HG03354 (cell line): ENCODE data around the gene JADE1.

Experiments used
- ATAC-seq: cut with Tn5 transposase; IDR thresholded peaks from one replicate; pipeline ENCODE4 v1.9.1; 2021; ENCODE audit warnings: mild to moderate bottlenecking; ENCODE audit not compliant: unreplicated experiment, poor library complexity, severe bottlenecking

JADE1 gene

DNA sequence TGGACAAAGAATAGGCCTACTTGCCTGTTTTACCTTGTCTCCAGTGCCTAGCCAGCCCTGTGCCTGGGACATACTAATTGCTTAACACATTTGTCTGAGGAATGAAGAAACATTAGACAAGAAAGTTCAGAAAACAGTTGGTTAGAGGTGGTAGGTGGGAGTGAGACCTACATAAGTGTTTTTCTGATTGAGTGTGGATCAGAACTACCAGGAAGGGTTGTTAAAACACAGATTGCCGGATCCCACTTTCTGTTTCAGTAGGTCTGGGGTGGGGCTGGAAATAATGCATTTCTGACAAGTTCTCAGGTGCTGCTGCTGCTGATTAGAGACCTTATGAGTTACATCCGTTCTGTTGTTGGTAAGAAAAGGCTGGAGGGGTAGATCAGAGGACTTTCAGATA is 5.7 kb upstream of the JADE1 start:
- no peak for ATAC-seq

DNA sequence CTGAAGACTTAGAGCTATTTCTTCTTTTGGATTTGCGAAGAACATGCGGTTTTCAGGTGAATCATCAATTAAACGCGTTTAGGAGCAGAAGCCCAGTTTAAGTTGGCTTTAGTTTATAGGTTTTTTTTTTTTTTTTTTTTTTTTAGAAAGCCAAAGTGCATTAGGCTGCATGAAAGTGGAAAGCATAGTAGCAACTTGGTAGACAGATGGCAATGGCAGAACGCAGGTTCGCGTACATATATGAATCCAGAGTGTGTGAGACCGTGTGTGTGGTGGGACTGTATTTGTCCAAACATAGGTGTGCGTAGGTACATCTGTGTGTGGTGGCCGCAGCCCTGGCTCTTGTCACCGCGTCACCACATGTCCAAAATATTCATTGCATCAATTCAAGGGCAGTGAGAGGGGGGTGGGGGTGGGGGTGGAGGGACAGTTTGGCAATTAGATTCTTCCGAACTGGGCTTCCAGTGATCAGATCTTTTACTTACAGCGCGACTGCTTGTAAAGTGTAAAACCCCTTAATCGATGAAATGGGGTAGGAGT is 901 bp downstream of the JADE1 start:
- no peak for ATAC-seq

DNA sequence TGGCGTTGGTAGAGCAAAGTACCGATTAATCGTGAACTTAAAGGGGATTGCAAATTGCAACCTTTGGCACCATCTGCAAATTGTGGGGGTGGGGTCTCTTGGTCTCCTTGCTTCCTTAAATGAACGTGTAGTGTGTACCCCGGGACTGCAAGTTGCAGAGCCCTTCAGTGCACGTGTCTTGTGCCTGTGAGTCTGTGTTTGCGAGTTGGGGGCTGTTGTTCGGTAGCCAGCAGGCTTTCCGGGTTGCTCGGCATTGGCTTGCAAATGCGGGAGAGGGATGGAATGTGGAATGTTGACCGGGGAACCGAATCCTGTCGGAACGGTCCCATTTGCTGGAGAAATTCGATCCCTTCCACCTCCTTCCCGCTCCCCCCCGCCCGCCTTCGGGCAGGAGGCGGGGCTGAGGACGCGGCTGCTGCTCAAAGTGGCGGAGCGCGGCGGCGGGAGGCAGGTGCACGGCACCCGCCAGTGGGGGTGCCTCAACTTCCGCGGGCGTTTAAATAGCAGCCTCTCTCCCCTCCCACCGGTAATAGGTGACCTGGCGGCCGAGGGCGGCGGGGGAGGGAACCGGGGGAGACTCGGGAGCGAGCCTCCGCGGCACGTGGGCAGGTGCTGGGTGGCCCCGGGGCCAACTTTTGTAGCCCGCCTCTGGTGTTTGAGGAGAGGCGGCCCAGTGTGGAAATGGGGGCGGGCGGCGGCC is 1.5 kb downstream of the JADE1 start:
- peak; percentile 56 for ATAC-seq

DNA sequence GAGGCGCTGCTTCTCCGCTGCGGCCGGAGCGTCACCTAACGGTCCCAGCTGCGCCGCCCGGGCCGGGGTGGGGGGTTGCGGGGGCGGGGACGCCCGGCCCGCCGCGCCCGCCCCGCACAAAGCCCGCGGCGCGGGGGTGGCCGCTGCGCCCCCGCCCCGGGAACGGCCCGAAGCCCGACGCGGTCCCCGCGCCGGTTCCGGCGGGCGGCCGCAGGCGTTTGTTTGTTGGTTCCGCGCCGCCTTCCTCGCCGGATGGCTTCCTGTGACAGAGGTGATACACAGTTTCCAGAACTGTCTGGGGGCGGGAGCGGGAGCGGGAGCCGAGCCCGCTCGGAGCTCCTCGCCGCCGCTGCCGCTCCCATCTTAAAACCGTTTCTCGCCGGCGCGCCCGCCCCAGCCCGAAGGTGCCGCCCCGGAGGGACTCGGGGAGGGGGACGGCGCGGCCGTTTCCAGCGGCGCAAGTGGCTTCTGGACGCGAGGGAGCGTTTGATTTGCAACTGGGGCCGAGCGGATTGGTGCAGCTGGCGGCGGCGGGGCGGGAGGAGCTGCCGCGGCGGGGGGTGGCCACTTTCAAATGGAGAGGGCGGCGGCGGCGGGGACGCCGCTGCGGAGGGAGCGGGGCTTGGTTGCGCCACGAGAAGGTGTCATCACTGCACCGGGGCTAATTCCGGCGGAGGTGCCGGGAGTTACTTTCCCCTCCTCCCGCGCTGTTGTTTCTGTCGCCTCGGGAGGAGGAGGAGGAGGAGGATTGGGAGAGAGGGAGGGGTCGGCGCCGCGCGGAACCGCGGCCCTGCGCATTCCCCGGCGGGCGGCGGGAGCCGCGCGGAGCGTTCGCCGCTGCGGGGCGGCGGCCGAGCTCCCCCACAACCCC is 2.3 kb downstream of the JADE1 start:
- peak; percentile 51 for ATAC-seq

DNA sequence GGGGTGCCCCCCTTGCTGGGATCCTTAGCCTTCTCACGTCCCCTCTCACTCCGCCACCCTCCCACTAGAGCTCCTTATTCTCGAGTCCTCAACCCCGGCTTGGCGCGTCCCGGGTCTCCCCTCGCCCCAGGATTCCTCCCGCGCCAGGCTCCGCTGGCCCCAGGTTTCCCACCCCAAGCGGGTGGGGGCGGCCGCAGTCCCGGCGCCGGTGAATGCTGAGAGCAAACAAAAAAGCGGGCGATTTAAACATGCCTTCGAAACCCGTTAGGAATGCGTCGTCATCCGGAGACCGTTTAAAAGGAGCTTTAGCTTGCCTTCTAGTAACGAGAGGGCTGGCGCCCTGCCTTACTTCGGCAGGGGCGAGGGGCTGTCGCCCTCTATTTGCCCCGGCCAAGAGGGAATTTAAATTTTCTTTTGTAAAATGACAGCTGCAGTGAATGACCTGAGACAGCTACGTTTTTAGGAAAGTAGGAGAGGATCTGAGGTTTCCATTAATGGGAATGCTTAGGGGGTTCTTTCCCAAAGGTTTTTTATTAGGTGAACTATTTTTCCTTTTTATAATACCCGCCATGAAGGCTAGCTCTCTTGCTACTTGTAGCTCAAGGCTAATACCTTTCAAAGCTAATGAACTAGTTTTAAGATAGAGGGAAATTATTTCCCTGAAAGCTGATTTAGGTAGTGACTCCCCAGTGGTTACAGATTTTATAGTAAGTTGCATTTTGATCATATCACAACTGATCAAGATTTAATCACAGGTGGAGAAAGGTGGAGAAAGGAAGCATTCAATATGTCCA is 3.1 kb downstream of the JADE1 start:
- peak; percentile 8 for ATAC-seq

DNA sequence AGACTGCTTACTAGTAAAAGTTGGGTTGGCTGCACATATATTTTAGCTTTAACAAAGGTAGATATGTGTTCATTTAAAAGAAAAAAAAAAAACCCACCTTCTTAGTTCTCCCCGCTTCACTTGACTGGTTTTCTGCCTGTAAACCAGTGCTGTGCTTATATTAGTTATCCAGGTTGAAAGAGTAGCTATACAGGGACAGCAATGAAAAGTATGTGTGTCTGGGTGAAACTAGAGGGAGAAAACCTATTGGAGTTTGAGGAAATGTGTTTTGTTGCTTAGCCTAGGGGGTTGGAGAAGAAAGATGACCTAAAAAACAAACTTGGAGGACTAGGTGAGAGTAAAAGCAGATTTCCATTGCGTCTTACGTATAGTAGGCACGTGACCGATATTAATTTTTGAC is 4.5 kb downstream of the JADE1 start:
- no peak for ATAC-seq

DNA sequence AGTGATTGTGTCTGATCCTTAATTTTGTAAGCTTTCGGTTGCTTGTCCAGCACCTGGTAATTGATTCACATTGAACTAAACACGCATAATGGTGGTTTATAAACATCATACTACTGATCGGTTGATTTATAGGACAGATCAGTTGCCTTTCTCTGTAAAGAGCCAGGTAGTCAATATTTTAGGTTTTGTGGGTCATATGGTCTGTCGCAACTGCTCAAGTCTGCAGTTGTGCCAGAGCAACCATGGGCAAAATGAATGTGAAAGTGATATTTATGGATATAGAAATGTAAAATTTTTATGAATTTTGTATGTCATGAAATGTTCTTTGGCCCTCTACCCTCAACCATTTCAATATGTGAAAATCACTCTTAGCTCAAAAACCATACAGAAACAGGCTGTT is 8.9 kb downstream of the JADE1 start:
- no peak for ATAC-seq

DNA sequence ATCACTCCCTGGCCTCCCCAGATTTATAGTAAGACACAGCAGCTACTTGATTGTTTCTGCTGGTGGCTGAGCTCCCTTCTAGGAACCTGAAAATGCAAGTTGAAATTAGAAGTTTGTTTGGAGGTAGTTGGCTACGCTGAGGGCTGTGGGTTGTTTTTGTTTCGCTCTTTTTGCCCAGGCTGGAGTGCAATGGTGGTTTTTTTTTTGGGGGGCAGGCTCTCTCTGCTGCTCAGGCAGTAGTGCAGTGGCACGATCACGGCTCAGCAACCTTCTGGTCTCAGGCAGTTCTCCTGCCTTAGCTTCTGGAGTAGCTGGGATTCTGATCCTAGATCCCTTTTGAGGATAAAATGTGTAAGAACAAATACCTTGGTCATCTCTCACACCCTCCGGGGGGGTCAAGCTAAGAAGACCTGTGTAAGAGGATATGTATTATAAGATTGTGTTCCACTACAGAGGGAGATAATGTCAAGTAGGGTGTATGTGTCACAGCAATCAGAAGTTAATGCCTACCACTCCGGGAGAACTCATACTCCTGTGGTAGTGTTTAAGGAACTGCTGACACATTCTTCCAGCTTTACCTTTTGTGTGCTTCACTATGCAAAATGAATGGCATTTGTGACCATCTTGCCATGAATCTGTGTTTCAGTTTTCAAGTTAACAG is 9.7 kb downstream of the JADE1 start:
- no peak for ATAC-seq

DNA sequence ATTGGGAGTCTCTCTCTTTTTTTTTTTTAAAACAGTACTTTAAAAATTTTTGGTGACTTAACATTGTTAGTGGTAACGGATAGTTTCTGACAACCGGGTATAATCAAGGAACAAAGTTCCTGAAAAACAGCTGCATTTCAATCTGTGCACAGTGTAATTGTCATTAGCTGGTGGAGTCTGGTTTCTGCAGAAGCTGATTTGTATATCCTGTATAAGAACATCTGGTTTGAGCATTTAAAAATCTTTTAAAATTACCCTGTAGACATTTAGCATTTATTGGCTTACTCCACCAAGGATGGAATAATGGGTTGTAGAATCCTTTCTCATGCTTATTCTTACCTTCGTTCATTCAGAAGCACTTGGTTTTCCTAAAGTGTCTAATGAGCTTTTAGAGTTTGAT is 11.2 kb downstream of the JADE1 start:
- ATAC-seq = no peak

DNA sequence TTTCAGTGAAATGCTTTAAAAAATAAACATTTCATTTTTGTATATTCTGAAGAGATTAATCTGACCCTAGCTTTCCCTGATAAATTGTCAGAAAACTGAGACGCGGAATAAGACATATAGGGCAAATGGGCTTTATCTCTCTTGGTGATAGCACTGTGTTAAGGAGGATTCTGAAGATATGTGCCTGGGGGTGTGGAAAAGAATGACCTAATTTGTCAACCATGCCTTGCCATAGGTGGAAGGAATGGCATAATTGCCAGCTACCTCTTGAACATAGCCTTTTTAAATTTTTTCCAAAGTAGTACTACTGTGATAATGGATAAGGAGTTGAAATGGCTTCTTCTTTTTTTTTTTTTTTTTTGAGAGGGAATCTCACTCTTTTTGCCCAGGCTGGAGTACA is 11.7 kb downstream of the JADE1 start:
- no peak for ATAC-seq

DNA sequence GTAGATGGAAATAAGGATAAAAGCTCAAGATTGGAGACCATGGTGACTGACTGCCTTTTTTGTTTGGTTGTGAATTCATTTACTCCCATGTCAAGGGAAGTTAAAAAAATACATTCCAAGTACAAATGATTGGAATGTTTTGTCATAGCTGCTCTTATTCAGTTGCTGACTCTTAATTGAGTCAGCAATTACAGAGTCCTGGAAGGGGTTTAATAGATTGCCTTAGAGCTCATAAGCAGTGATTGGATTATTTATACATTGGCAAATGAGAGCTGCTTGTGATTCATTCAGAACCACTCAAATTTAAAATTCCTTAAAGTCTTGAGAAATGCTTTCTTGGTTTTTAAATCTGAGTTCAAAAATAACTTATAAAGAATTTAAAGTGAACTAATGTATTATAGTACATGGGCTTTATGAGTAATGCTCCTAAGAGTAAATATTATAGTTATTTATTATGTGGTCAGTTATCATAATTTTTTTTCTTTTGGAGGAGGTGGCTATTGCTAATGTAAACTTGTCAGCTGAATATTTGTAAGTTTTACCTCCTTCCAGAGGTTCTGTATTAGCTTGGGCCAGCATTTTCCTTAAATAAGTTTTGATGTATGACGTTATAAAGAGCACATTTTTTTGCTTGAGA is 13.6 kb downstream of the JADE1 start:
- no peak for ATAC-seq

DNA sequence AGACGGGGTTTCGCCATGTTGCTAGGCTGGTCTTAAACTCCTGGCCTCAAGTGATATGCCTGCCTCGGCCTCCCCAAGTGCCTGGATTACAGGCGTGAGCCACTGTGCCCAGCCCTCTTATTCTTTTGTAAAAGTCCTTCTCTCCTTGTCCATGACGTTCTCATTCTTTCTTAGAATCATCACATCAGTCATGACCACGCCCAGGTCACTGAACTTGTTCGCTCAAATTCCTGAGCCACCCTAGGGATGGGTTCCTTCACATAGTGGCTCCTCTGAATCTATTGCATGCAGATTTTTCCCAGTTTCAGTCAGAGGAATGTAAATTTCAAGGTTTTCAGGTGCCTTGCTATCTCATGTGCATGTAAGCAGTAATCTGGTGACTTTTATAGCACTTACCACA is 15.7 kb downstream of the JADE1 start:
- ATAC-seq = no peak

DNA sequence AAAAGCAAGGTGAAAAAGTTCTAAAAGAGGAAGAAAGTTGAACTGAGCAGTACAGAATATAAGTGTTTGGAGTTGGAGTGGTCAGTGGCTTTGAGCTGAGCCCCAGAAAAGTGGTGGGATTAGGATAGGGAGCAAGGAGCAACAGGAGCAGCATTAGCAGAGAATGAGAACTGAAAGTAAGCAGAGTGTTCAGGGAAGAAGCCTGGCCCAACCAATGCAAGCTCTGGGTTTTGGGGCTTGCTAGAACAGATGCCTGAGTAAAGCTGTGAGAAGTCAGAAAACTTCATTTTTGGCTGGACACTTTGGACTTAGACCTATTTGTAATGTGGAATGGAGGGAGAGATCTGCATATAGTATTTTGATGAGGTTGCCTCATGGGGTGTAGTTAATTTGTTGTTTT is 17.8 kb downstream of the JADE1 start:
- no peak for ATAC-seq

DNA sequence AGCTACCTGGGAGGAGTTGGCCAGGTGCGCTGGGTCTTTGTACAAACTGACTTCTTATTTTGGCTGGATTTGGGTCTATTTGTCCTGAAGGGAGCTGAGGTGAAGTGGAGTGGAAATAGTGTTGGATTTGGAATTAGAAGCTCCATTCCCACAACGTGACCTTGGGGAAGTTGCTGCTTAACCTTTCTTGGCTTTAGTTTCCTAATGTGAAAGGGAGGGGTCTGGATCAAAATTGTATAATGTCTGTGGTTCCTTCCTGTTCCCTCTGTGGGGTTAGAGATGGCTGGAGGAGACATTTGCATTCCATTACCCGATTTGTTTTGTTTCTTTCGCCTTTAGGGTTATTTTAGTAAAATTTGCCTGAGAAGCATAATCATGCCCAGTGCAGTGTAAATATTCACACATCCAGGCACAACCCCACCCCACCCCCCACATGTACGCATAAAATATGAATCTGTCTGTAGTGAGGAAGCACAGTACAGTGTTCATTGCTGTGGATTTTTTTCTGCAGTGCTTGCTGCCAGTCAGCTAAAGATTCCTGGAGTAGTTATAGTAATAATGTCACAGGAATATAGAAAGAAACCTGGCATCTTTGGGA is 21.5 kb downstream of the JADE1 start:
- ATAC-seq = peak; percentile 38

DNA sequence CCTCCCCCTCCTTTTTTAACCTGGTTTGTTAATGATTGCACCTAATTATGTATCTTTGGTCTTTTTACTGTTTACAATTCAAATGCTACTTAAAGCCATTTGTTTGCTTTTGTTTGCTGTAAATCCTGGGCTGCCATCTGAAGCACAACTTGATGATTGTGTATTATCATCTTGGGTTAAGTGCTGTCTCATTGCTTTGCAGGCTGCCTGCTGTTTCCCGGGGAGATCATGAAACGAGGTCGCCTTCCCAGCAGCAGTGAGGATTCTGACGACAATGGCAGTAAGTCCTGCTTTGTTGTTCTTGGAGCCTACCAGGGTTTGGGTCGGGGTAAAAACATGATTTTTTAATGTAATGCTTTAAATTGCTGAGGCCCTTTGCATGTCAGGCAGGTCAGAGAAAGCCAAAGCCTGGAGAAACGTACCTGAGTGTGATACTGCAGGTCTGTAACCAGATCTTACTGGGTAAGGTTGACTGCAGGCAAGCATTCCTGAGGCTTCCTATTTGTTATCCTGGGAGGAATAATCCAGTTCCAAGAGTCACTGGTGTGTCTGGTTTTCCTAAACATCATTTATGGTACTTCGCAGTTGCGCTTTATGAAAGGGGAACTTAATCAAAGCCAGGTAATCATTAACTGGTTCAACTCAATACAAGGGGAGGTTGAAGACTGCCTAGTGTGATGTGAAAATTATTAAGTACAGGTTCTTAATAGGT is 22.2 kb downstream of the JADE1 start:
- ATAC-seq = peak; percentile 74

DNA sequence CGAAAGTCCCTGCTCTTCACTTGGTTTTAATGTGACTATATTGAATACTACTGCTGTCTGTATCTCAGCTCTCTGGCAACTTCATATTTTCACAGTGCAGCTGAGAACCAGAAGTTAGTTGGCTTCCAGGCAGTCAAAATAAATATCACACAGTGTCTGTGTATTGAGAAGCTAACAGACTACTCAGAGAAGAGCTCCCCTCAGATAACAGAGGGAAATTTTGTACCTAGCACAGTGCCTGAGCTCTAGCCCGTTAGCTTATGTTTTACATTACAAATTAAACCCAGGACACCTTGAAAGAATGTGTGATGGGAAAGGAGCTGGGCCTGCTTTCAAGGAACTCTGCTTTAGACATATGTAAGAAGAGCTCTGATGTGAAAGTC is 22.7 kb downstream of the JADE1 start:
- peak; percentile 32 for ATAC-seq

DNA sequence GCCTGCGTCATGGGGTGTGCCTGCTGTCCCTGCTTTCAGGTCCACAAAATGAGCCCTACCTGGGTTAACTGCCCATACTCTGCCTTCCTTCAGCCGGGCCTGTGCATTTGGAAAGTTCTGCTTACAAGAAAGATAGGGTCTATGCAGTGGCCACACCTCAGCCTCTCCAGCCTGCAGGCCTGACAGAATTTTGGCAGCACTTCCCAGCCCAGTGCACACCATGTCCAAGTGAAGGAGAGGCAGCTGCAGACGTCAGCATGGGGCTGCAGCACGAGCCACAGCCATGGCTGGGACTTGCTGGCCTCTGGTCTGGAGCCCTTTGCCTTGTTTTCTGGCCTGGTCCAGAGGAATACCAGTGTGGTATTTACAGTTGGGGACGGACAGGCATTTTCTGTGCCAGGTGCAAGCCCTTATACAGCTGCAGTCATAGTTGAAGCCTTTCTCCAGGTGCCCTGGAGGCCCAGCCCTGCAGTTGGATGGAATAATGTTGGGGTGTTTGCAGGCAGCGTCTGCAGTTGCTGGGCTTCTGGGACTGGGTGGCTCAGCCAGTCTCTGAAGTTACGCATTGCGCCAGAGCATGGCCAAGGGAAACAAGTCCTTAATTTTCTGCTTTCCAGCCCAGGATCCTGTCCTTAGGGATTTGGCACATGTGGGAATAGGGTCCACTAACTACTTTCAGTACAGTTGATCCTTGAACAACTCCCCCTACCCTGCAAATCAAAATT is 26.2 kb downstream of the JADE1 start:
- no peak for ATAC-seq

DNA sequence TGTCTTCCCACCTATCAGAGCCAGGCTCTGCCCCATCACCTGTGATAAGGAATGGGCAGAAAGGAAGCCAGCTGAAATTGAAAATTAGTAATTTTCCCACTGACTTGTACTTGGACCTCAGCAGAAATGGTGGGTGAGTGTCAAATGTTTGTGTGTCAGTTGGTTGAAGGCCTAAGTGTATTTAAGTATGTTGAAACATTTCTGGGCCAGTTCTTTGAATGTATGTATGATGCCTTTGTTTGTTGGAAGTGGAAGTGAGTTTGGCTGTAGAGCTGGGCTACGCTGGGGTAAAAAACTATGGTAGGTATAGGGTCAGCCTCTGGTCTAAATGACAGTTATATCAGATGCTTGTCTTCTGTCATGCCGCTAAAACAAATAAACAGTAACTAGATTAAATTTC is 27.7 kb downstream of the JADE1 start:
- no peak for ATAC-seq
